Adipocyte (in vitro differentiated cells): ENCODE measurements around the gene LAPTM4A.
A peak's percentile ranks its signal among the peaks of the same experiment; 100 is the strongest.
"Not testable (repeated sequence)": the region's sequence is repeated elsewhere in the genome, so short reads cannot be mapped to it uniquely, and the experiment has no call there.

Experiments
- DNase-seq: peaks from one replicate; pipeline ENCODE4 v3.0.0-alpha.2; 2015; ENCODE audit warnings: low read depth
- H3K27me3 ChIP-seq: replicated peaks from 2 replicates; pipeline ENCODE4 v1.7.0; 2013; ENCODE audit warnings: mild to moderate bottlenecking, low read length, moderate library complexity; ENCODE audit not compliant: control insufficient read depth, insufficient read depth
- H3K36me3 ChIP-seq: 2 replicates; pipeline ENCODE4 v1.7.0; 2013; ENCODE audit warnings: low read length, mild to moderate bottlenecking, moderate library complexity; ENCODE audit not compliant: control insufficient read depth, insufficient read depth, severe bottlenecking
- H3K4me1 ChIP-seq: 2 replicates; pipeline ENCODE4 v1.7.0; 2013; ENCODE audit warnings: mild to moderate bottlenecking, low read length, moderate library complexity; ENCODE audit not compliant: control insufficient read depth, insufficient read depth
- H3K4me3 ChIP-seq: 2 replicates; pipeline ENCODE4 v1.7.0; 2013; ENCODE audit warnings: mild to moderate bottlenecking, low read length, moderate library complexity
- H3K9ac ChIP-seq: 2 replicates; pipeline ENCODE4 v1.7.0; 2013; ENCODE audit warnings: mild to moderate bottlenecking, low read length, moderate library complexity
- H3K9me3 ChIP-seq: 2 replicates; pipeline ENCODE4 v1.7.0; 2013; ENCODE audit warnings: mild to moderate bottlenecking, low read length, moderate library complexity; ENCODE audit not compliant: control insufficient read depth

LAPTM4A gene

DNA sequence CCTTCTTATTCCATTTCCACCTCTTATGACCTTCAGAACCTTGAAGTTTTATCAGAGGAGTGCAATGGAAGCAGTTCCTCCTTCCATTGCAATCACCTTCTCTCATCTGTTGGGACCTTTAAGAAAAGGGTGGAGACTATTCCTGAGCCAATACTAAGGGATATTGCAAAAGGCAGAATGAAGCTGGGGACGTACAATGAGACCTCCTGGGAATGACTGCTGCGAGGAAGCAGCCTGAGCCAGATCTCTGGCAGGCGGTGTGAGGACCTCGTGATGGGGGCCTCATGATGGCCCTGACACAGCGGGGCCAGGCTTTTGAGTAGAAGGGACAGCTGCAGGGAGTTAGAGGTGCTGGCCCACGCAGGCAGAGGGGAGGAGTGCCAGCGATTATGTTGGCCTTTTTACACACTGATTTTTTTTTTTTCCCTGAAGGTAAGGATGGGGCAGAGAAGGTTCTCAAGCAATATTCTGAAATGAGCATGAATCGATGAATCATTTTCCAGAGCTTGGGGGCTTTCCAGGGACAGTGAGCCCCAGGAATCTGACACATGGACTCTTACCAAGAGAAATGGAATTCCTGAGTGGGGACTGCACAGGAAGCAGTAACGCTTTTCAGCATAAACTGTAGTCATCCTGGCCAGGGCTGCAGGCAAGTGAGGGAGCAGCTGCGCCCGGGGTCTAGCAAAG is 40.0 kb upstream of the LAPTM4A start:
- no peaks in the 10 kb centered on the region for H3K36me3 ChIP-seq
- H3K9me3 ChIP-seq, result no peaks in the 10 kb centered on the region
- H3K4me1 ChIP-seq, result peaks cover 47% of the 10 kb centered on the region
- H3K9ac ChIP-seq, result peak overlapping the region; percentile 82
- no peaks in the 10 kb centered on the region for H3K27me3 ChIP-seq
- peak; percentile 90 for DNase-seq
- H3K4me3 ChIP-seq, result peak overlapping the region; percentile 65

DNA sequence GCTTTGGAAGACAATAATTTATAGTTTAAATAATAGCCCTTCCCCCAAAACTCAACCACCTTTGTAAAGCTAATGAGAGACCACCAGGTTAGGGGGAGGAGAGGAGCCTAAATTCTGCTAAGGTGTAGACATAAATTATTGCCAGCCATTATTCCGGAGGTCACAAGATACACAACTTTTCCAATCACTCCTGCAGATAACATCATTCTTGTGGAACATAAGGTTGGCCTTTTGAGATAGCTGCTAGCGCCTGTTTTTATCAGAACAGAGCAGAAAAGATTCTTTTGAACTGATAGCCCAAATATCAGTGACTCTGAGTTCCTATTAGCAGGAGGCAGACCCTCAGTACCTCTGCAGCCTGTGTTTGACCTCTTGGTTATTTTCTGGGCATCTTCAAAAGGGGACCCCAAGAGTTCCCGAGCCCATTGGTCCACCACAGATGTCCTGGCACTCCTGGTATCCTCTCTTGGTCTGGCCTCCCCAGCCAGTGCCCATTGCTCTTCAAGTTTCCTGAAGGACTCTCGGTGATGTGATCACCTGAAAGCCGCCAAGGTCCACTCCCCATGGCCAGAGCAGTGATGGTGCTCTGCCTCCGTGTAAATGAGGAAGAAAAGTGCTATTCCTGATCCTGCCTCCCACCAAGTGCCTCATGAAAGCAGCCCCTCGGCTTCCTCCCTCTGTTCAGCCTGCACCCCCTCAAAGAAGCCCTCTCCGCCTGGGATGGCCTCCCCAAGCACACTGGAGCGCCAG is 38.5 kb upstream of the LAPTM4A start:
- Histone ChIP-seq H3K36me3 (no peaks in the 10 kb centered on the region), H3K4me1 (peaks cover 57% of the 10 kb centered on the region), H3K9me3 (no peaks in the 10 kb centered on the region)

DNA sequence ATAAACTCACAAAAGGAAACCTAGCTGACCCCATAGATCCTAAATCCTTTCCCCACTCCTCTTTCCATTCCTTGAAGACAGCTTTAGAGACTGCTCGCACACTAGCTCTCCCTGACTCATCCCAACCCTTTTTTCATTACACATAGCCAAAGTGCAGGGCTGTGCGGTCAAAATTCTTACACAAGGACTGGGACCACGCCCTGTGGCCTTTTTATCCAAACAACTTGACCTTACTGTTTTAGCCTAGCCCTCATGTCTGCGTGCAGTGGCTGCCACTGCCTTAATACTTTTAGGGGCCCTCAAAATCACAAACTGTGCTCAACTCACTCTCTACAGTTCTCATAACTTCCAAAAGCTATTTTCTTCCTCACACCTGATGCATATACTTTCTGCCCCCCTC is 34.5 kb upstream of the LAPTM4A start:
- not testable (repeated sequence) for H3K9ac ChIP-seq, H3K4me3 ChIP-seq, H3K9me3 ChIP-seq, H3K36me3 ChIP-seq, H3K27me3 ChIP-seq
- H3K4me1 ChIP-seq, result peaks cover 27% of the 10 kb centered on the region
- DNase-seq, result peak; percentile 50

More for the DNA sequence above, 38.5 kb upstream of the LAPTM4A start:
- Histone ChIP-seq H3K27me3 (no peaks in the 10 kb centered on the region), H3K4me3 (no peak overlapping the region), H3K9ac (no peak overlapping the region)
- no peak for DNase-seq

DNA sequence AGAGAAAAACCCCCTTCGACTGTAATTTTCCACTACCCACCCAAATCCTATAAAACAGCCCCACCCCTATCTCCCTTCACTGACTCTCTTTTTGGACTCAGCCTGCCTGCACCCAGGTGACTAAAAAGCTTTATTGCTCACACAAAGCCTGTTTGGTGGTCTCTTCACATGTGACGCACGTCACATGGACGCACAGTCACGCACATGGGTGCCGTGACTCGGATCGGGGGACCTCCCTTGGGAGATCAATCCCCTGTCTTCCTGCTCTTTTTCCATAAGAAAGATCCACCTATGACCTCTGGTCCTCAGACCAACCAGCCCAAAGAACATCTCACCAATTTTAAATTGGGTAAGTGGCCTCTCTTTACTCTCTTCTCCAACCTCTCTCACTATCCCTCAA is 31.4 kb upstream of the LAPTM4A start:
- not testable (repeated sequence) for H3K9ac ChIP-seq, H3K36me3 ChIP-seq, H3K4me3 ChIP-seq, DNase-seq, H3K27me3 ChIP-seq, H3K9me3 ChIP-seq
- H3K4me1 ChIP-seq, result peaks cover 24% of the 10 kb centered on the region

DNA sequence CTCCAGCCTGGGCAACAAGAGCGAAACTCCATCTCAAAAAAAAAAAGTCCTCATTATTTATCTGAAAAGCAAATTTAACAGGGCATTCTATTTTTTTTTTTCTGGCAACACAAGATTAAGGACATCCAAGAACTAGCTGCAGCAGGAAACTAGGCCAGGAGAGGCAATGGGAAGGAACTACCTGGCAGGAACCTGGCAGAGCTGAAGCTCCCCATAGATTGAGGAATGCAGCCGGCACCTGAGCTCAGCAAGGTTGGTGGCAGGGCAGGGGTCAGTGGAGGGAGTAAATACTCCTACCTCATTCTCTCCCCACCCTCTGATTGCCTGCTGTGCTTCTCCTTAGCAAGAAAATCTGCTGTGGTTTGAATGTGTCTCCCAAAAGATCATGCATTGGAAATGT is 30.4 kb upstream of the LAPTM4A start:
- Histone ChIP-seq H3K9ac (no peak overlapping the region), H3K36me3 (no peaks in the 10 kb centered on the region), H3K27me3 (no peaks in the 10 kb centered on the region), H3K4me1 (peaks cover 24% of the 10 kb centered on the region), H3K4me3 (no peak overlapping the region), H3K9me3 (no peaks in the 10 kb centered on the region)
- DNase-seq, result no peak

DNA sequence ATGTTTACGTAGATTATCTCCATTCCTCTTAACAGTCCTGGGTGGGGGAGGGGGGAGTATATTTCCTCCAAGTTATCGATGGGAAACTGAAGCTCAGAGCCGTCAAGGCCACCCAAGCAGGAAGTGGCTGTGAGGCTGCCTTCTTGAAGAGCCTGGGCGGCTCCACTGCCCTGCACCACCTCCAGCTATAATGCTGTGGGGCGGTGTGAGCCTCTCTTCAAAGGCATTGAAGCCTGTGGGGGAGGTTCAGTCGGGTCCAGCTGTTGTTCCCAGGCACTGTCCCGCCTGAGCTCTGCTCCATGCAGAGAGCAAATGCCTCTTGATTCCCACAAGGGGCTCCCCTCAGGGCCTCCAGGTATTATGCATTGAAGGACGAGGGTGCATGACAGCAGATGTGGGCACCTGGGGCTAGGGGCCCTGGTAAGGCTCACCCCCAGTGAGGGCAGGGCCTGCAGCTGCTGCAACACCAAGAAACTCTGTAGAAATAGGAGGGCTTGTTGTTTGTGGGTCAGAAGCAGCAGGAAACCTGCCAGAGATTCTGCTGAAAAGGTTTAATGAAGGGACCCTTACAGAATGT is 29.5 kb upstream of the LAPTM4A start:
- Histone ChIP-seq H3K27me3 (no peaks in the 10 kb centered on the region), H3K9me3 (no peaks in the 10 kb centered on the region), H3K4me3 (no peak overlapping the region), H3K4me1 (peaks cover 18% of the 10 kb centered on the region), H3K9ac (no peak overlapping the region), H3K36me3 (no peaks in the 10 kb centered on the region)
- no peak for DNase-seq

DNA sequence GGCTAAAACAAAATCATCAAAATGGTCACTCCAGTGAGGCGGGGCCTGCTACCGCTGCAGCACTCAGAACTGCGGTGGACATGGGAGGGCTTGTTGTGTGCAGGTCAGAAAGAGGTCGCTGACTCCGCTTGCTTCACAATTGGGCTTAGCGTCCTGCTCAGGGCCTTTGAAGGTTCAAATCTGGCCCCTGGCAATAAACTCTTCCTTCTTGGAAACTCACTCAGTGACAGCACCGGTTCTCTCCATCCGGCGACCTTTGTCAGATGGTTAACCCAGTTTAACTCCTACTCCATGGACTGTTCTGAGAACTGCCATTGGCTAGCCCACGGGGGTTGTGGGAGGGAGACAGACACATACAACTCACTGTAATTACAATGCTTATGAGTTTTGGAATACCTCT is 29.0 kb upstream of the LAPTM4A start:
- H3K9ac ChIP-seq, result no peak overlapping the region
- peaks cover 14% of the 10 kb centered on the region for H3K4me1 ChIP-seq
- DNase-seq, result no peak
- no peak overlapping the region for H3K4me3 ChIP-seq
- H3K36me3 ChIP-seq, result no peaks in the 10 kb centered on the region
- no peaks in the 10 kb centered on the region for H3K9me3 ChIP-seq
- no peaks in the 10 kb centered on the region for H3K27me3 ChIP-seq

DNA sequence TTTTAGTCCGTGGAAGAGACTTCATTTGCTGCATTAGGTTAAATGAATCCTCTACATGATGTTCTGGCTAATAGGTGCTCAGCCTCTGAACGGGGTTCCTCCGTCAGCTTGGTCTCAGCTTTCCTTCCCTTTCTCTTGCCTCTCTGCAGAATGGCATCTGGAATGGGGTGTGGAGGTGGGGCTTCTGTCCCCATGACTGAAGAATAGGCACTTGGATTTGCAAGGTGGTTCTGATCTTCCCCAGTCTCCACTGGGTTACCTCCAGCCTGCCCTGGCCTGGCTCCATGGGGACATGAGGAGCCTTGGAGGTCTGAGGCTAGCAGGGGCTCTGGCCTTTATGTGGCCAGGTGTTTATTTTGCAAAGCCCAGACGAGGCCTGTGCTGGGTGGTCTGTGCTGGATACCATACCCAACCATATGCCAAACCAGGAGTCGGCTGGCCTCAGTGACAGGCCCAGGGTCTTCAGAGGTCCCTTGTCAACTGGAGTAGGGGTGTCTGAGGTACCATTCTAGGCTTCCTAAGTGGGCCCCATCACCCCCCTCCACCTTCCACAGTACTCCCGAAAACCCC is 28.2 kb upstream of the LAPTM4A start:
- Histone ChIP-seq H3K9me3 (no peaks in the 10 kb centered on the region), H3K9ac (no peak overlapping the region)
- DNase-seq, result no peak

DNA sequence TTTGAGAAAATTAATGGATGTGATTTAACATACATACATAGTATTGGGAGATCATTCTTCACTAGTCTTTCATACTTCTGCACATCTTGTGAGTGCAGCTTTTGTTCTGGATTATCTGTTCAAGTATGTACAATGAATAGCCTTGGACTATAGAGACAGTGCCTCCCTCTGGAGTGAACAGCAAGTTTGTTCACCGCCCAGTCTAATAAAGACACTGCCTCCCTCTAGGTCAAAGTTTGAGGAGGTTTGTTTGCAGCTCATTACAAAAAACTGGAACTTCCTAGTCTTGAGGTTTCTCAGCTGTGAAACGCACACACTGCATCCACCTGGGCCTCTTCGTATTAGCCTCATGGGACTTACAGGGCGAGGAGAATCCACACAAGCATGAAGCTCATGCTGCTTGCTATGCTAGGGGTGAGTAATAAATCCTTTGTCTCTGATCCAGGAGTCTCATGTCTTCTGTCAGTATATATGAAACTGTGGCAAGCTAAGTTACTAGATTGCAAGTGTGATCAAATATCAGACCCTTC is 26.0 kb upstream of the LAPTM4A start:
- Histone ChIP-seq H3K9ac (no peak overlapping the region), H3K9me3 (no peaks in the 10 kb centered on the region), H3K4me1 (peaks cover 35% of the 10 kb centered on the region), H3K36me3 (no peaks in the 10 kb centered on the region), H3K27me3 (no peaks in the 10 kb centered on the region), H3K4me3 (no peak overlapping the region)
- DNase-seq, result no peak

More for the DNA sequence above, 28.2 kb upstream of the LAPTM4A start:
- H3K36me3 ChIP-seq, result no peaks in the 10 kb centered on the region
- H3K4me1 ChIP-seq, result peaks cover 14% of the 10 kb centered on the region
- no peaks in the 10 kb centered on the region for H3K27me3 ChIP-seq
- no peak overlapping the region for H3K4me3 ChIP-seq

DNA sequence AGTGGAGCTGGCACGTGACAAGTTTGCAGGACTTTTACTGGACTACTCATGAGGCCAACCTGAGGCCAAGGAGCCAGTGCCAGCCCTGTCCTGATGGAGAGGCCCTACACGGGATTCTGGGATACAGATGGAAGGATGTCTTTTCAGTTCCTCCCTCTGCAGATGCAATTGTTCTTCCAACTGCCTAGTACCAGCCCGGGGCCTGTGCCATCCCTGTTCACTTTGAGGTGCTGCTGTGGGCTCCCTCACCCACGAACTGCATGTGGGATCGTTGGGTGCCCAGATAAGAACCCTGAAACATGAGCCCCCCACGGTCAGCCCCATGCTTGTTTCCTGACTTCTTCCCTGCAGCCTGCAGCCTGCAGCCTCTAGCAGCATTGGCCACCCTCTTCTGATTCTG is 25.3 kb upstream of the LAPTM4A start:
- no peak overlapping the region for H3K4me3 ChIP-seq
- no peak overlapping the region for H3K9ac ChIP-seq
- H3K4me1 ChIP-seq, result peaks cover 35% of the 10 kb centered on the region
- no peaks in the 10 kb centered on the region for H3K27me3 ChIP-seq
- H3K36me3 ChIP-seq, result no peaks in the 10 kb centered on the region
- no peak for DNase-seq
- H3K9me3 ChIP-seq, result no peaks in the 10 kb centered on the region

DNA sequence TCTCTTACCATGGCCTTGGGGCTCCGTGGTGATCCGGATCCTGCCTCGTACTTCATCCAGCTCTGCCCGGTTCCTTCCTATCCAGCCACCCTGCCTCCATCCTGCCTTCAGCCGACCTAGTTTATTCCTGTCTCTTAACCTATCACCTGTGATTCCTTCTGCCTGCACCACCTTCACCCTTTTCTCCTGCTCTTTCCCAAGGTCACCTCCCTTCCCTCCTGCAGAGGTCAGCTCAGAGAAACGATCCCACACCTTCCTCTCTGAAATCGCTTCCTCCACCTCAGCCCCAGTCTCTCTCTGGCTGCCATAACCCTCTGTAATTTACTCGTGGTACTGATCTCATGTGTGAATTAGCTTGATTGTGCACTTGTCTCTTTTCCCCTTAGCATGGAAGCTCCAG is 23.5 kb upstream of the LAPTM4A start:
- H3K9ac ChIP-seq, result no peak overlapping the region
- H3K36me3 ChIP-seq, result no peaks in the 10 kb centered on the region
- peaks cover 43% of the 10 kb centered on the region for H3K4me1 ChIP-seq
- no peaks in the 10 kb centered on the region for H3K27me3 ChIP-seq
- H3K9me3 ChIP-seq, result no peaks in the 10 kb centered on the region
- no peak overlapping the region for H3K4me3 ChIP-seq
- no peak for DNase-seq
